ENCODE results near the gene ROR1. TPM values are rescaled to one million over a fixed set of nuclear protein-coding genes. Genes with fewer than 3 reads are reported as not detected.

ROR1 gene
- total RNA-seq, 1 experiment from 2014 or later: 33.8 TPM

GRCh38 chr1:64203420-64203819, 429.6 kb downstream of the ROR1 start, which contains the start of gene UBE2U:
Gene UBE2U, plus strand, starts transcription at chr1:64203623. Its CDS starts 428 bp downstream, at chr1:64204051.
- no peak for DNase-seq
- H3K4me1 Mint-ChIP-seq (ENCODE audit: low read depth, unreplicated experiment): no peaks in the 10 kb centered on the region
- no peaks in the 10 kb centered on the region for H3K27me3 Mint-ChIP-seq (ENCODE audit: unreplicated experiment)
- no peaks in the 10 kb centered on the region for H3K36me3 Mint-ChIP-seq (ENCODE audit: insufficient read depth, unreplicated experiment)
- no peak within 1 kb of the TSS for H3K4me3 Mint-ChIP-seq (ENCODE audit: low read depth, unreplicated experiment)
- intact Hi-C loops (cut with micrococcal nuclease; ENCODE audit: unreplicated experiment): no loop called here
- no peak for TF ChIP-seq CTCF (IDR thresholded peaks at IDR 0.05; ENCODE audit: unreplicated experiment)
- H3K27ac Mint-ChIP-seq (ENCODE audit: unreplicated experiment): no peak within 1 kb of the TSS
- CTCF ChIA-PET: no interaction called here
- H3K9me3 Mint-ChIP-seq (ENCODE audit: low read depth, unreplicated experiment): peaks cover 3% of the 10 kb centered on the region
- BruUV-seq (replicated peaks): no TSS peak

DNA sequence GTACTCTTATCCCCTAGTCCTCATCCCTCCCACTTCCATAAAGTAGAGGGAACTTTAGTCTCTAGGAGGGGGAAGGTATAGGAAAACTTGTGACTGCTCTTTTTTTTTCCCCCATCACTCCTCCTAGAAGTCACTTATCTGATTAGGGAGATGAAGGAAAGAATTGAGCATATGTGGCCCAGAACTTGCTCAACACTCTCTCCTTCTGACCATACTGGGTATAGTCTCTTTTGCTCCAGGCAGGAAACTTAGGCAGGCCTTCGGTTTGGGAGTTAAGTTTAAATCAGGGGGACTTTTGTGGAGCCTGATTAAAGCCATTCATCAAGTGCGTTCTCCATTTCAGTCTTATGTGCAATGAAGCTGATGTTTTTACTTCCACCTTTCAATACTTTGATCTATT, 435.4 kb downstream of the ROR1 start:
- Mint-ChIP-seq H3K4me3 (ENCODE audit: low read depth, unreplicated experiment) (no peak overlapping the region), H3K9me3 (ENCODE audit: low read depth, unreplicated experiment) (no peaks in the 10 kb centered on the region), H3K4me1 (ENCODE audit: low read depth, unreplicated experiment) (no peaks in the 10 kb centered on the region), H3K27ac (ENCODE audit: unreplicated experiment) (no peak overlapping the region), H3K36me3 (ENCODE audit: insufficient read depth, unreplicated experiment) (no peaks in the 10 kb centered on the region), H3K27me3 (ENCODE audit: unreplicated experiment) (no peaks in the 10 kb centered on the region)
- BruUV-seq (replicated peaks): no TSS peak
- no peak for DNase-seq
- CTCF ChIA-PET: no interaction called here
- intact Hi-C loops (cut with micrococcal nuclease; ENCODE audit: unreplicated experiment): no loop called here
- TF ChIP-seq CTCF (IDR thresholded peaks at IDR 0.05; ENCODE audit: unreplicated experiment): no peak

DNA sequence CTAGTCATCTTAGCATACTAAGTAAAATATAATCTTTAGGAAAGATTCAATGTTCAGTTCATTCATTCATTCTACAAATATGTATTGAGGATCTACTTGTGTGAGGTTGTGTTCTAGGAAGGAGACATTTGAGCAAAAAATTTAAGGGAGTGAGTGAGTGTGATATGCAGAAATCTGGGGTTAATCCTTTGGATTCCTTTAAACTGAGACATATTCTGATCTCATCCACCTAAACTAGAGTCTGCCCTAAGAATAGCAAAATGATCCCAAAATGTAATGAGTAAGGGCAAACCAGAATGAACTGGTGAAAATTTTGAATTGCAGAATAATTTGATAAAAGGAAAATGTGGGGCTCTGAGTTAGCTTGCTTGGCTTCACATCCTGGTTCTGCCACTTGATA, 438.2 kb downstream of the ROR1 start:
- no peaks in the 10 kb centered on the region for H3K9me3 Mint-ChIP-seq (ENCODE audit: low read depth, unreplicated experiment)
- DNase-seq: no peak
- no peak for TF ChIP-seq CTCF (IDR thresholded peaks at IDR 0.05; ENCODE audit: unreplicated experiment)
- H3K27ac Mint-ChIP-seq (ENCODE audit: unreplicated experiment): no peak overlapping the region
- H3K36me3 Mint-ChIP-seq (ENCODE audit: insufficient read depth, unreplicated experiment): no peaks in the 10 kb centered on the region
- CTCF ChIA-PET: no interaction called here
- no peak overlapping the region for H3K4me3 Mint-ChIP-seq (ENCODE audit: low read depth, unreplicated experiment)
- no peaks in the 10 kb centered on the region for H3K4me1 Mint-ChIP-seq (ENCODE audit: low read depth, unreplicated experiment)
- intact Hi-C loops (cut with micrococcal nuclease; ENCODE audit: unreplicated experiment): no loop called here
- no TSS peak for BruUV-seq (replicated peaks)
- H3K27me3 Mint-ChIP-seq (ENCODE audit: unreplicated experiment): no peaks in the 10 kb centered on the region

- Mint-ChIP-seq H3K27ac (ENCODE audit: unreplicated experiment) (no peak overlapping the region), H3K36me3 (ENCODE audit: insufficient read depth, unreplicated experiment) (no peaks in the 10 kb centered on the region), H3K9me3 (ENCODE audit: low read depth, unreplicated experiment) (no peaks in the 10 kb centered on the region), H3K4me3 (ENCODE audit: low read depth, unreplicated experiment) (no peak overlapping the region), H3K27me3 (ENCODE audit: unreplicated experiment) (no peaks in the 10 kb centered on the region), H3K4me1 (ENCODE audit: low read depth, unreplicated experiment) (no peaks in the 10 kb centered on the region)
- intact Hi-C loops (cut with micrococcal nuclease; ENCODE audit: unreplicated experiment): no loop called here
- CTCF ChIA-PET: no interaction called here
- DNase-seq: no peak
- TF ChIP-seq CTCF (IDR thresholded peaks at IDR 0.05; ENCODE audit: unreplicated experiment): no peak
- no TSS peak for BruUV-seq (replicated peaks)
These were observed 441.8 kb downstream of the ROR1 start for GRCh38 chr1:64215576-64215975.

All from Calu3 (cell line).